Endothelial cell of umbilical vein (primary cell): ENCODE data around the gene BCAN. TPM values are rescaled to one million over a fixed set of nuclear protein-coding genes. Genes with fewer than 3 reads are reported as not detected.

ENCODE experiments used
- BruUV-seq: library from RNA; stranded (reverse); fragments of 400-500 nt; replicated peaks from 2 replicates; lab custom pipeline; 2021; lab: Mats Ljungman, UMichigan
- CTCF ChIA-PET: fragments of 300-600, 350-600 bp; sonication (Branson Sonifier 250); formaldehyde crosslinking; loops from one replicate; lab custom pipeline; 2021; ENCODE audit warnings: antibody characterized with exemption, inconsistent platforms; lab: Charles Lee
- POLR2A ChIA-PET: fragments of 300-600, 350-600 bp; sonication (Branson Sonifier 250); formaldehyde crosslinking; loops from one replicate; lab custom pipeline; 2021; ENCODE audit warnings: antibody characterized with exemption, inconsistent platforms; lab: Charles Lee
- DNase-seq: peaks from one replicate; pipeline ENCODE4 v3.0.0-alpha.2; 2011; ENCODE audit warnings: low read depth, low spot score
- FAIRE-seq: peaks from 2 replicates; lab custom pipeline; 2011; peaks lifted over from hg19 to GRCh38; lab: Jason Lieb, UNC
- H2AFZ ChIP-seq: 2 replicates; pipeline ENCODE4 v1.6.0; 2012; ENCODE audit warnings: low read depth, low read length, control low read depth, inconsistent platforms
- H3K27ac ChIP-seq: 2 replicates; pipeline ENCODE4 v1.5.1; 2011; ENCODE audit warnings: low read depth, mild to moderate bottlenecking, control low read depth, low read length, moderate library complexity; ENCODE audit not compliant: insufficient read depth
- H3K27me3 ChIP-seq, 2 experiments: 2 replicates each; pipeline versions ENCODE4 v1.6.0 to v1.6.1; 2011; ENCODE audit warnings: low read length in 2 of 2, mixed read lengths in 1 of 2; ENCODE audit not compliant: control insufficient read depth in 2 of 2, insufficient read depth in 2 of 2
- H3K36me3 ChIP-seq, 2 experiments: 2 replicates in 1 of 2; 3 replicates in 1 of 2; pipeline ENCODE4 v1.5.1; 2011; ENCODE audit warnings: low read length in 2 of 2, mild to moderate bottlenecking in 1 of 2, moderate library complexity in 1 of 2; ENCODE audit not compliant: control insufficient read depth in 2 of 2, insufficient read depth in 2 of 2; ENCODE audit errors: extremely low read depth in 1 of 2
- H3K4me1 ChIP-seq: 3 replicates; pipeline ENCODE4 v1.5.1; 2011; ENCODE audit warnings: mild to moderate bottlenecking, low read length; ENCODE audit not compliant: control insufficient read depth, insufficient read depth; ENCODE audit errors: extremely low read depth
- H3K4me2 ChIP-seq: 2 replicates; pipeline ENCODE4 v1.6.1; 2011; ENCODE audit warnings: low read length, control low read depth, mixed read lengths; ENCODE audit not compliant: insufficient read depth
- H3K4me3 ChIP-seq, 3 experiments: fragments of 200-600 bp in 1 of 3; sonication (generic), shearing (Covaris generic) in 1 of 3; replicated peaks in 1 of 3; 2 replicates each; pipeline ENCODE4 v1.5.1; 2011 to 2016; ENCODE audit warnings: control low read depth in 3 of 3, low read length in 3 of 3, mild to moderate bottlenecking in 2 of 3, inconsistent platforms in 1 of 3, low read depth in 1 of 3, moderate library complexity in 1 of 3; ENCODE audit not compliant: insufficient read depth in 1 of 3
- H3K79me2 ChIP-seq: 2 replicates; pipeline ENCODE4 v1.6.0; 2012; ENCODE audit warnings: low read length, inconsistent platforms; ENCODE audit not compliant: control insufficient read depth, insufficient read depth
- H3K9ac ChIP-seq: replicated peaks from 2 replicates; pipeline ENCODE3; 2011; ENCODE audit warnings: low read length, control low read depth; ENCODE audit not compliant: insufficient read depth; ENCODE audit errors: extremely low read depth
- H3K9me1 ChIP-seq: replicated peaks from 3 replicates; pipeline ENCODE4 v1.6.0; 2011; ENCODE audit warnings: mild to moderate bottlenecking, low read length; ENCODE audit not compliant: control insufficient read depth, insufficient read depth; ENCODE audit errors: extremely low read depth
- H3K9me3 ChIP-seq: replicated peaks from 2 replicates; pipeline ENCODE4 v1.5.1; 2012; ENCODE audit warnings: low read length, inconsistent platforms; ENCODE audit not compliant: control insufficient read depth, insufficient read depth
- H4K20me1 ChIP-seq: replicated peaks from 2 replicates; pipeline ENCODE3; 2011; ENCODE audit warnings: mild to moderate bottlenecking, low read length; ENCODE audit not compliant: control insufficient read depth, insufficient read depth; ENCODE audit errors: extremely low read depth
- CTCF ChIP-seq, 2 donors: IDR thresholded peaks; 1 replicate in 1 of 2; 2 replicates in 1 of 2; pipeline ENCODE4 v1.5.1; 2011; ENCODE audit warnings: low read length in 2 of 2, mild to moderate bottlenecking in 2 of 2, moderate library complexity in 2 of 2, control low read depth in 1 of 2, inconsistent platforms in 1 of 2, low read depth in 1 of 2; ENCODE audit not compliant: insufficient read depth in 1 of 2; ENCODE audit errors: extremely low read depth in 1 of 2
- GATA2 ChIP-seq: IDR thresholded peaks from 2 replicates; pipeline ENCODE4 v1.7.0; 2011; ENCODE audit warnings: low read depth, mild to moderate bottlenecking, moderate library complexity, mixed read lengths, low read length; ENCODE audit not compliant: insufficient read length, insufficient read depth
- JUN ChIP-seq: IDR thresholded peaks from 2 replicates; pipeline ENCODE4 v1.6.1; 2011; ENCODE audit warnings: borderline replicate concordance, low read depth; ENCODE audit not compliant: insufficient read length, insufficient read depth
- POLR2AphosphoS5 ChIP-seq: IDR thresholded peaks from 2 replicates; pipeline ENCODE4 v1.6.1; 2012; ENCODE audit warnings: low read depth, mild to moderate bottlenecking, control low read depth, low read length, moderate library complexity; ENCODE audit not compliant: insufficient read depth
- dilution Hi-C: fragments of 300-500 bp; cut with MboI; formaldehyde crosslinking; loops from one replicate; pipeline ENCODE4 v1.15.0; 2019; ENCODE audit warnings: low sequenced_read_pairs; ENCODE audit not compliant: extremely low pct_ligation_motif_present
- intact Hi-C: fragments of 100-400 bp; cut with micrococcal nuclease; formaldehyde crosslinking; loops from one replicate; pipeline ENCODE4 v1.10.0; 2022
- polyA plus RNA-seq, 4 experiments: library from polyadenylated mRNA; depleted of rRNA in 3 of 4; stranded (reverse) in 3 of 4; unstranded in 1 of 4; fragments of >200 nt; gene quantifications; 2 replicates each; pipeline versions ENCODE4 v1.2.1 to v1.2.3, GENCODE V29; 2011 to 2012; ENCODE audit warnings: missing spikeins in 1 of 4
- total RNA-seq: library from RNA; stranded (reverse); gene quantifications from 2 replicates; pipeline ENCODE4 v1.2.3, GENCODE V29; 2021

BCAN gene
- total and polyA plus RNA-seq, 2 donors (not counting 3 experiments of a cell fraction or from before 2014, with no cell fraction given), result 0.15 TPM; not detected in 1

DNA sequence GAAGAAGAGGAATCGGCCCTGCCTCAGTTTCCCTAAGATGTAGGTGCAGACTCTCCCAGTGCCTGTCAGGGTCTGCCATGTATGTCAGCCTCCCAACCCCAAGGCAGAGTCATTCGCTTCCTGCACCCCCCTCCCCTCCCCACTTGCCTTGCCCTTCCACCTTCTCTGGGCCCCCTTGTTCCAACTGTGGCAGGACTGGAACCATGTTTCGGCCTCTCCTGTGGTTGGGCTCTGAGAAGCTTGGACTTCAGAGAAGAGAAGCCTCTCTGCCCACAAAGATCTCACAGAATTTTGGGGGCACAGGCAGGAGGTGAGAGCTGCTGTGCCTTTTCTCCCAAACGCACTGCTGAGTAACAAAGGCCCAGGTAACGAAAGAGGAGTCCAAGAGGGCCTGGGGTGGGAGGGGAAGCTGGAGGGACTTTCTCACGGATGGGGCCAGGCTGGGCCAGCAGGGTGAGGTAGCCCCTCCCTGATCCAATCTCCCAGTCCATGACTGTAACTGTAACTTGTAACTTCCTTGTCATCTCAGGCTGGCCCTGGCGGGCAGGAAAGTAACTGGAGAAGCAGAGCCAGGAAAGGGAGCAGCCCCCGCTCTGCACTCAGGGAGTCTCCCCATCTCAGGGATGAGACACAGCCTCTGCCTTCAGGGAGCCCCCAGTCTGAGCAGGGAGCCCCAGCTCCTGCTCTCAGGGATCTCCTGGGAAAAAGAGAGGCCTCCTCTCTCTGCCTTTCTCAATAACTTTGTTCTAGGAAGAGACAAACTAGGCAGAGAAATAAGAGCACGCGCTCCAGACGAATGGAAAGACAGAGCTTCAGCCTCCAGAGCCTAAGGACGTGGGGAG, 52.2 kb downstream of the BCAN start:
- no peak overlapping the region for H3K9ac ChIP-seq
- H3K9me1 ChIP-seq, result no peaks in the 10 kb centered on the region
- no peaks in the 10 kb centered on the region for H3K4me1 ChIP-seq
- H3K9me3 ChIP-seq, result no peaks in the 10 kb centered on the region
- ChIA-PET CTCF (interaction anchor here (1.3 to 16.7 kb wide), 4 partner anchors 10 to 32 kb away, joined by 3 to 453 read pairs (median 9); partner anchors contain the start of gene CRABP2), POLR2A (no interaction called here)
- H3K4me3 ChIP-seq, result no peak overlapping the region
- FAIRE-seq, result no peak
- H3K27me3 ChIP-seq, result peaks cover 12 to 20% of the 10 kb centered on the region in 2 experiments
- no TSS peak for BruUV-seq
- DNase-seq, result no peak
- dilution Hi-C loops, result no loop called here
- no peak overlapping the region for H2AFZ ChIP-seq
- H3K4me2 ChIP-seq, result no peak overlapping the region
- no peaks in the 10 kb centered on the region for H4K20me1 ChIP-seq
- no peaks in the 10 kb centered on the region for H3K36me3 ChIP-seq
- TF ChIP-seq CTCF (IDR thresholded peaks at IDR 0.05; ENCODE audit: extremely low read depth in 1 of 2, insufficient read depth in 1 of 2, low read depth in 1 of 2, low read length in 2 of 2) (no peak), POLR2AphosphoS5 (no peak), GATA2 (no peak)
- no peak overlapping the region for H3K27ac ChIP-seq
- intact Hi-C loops, result no loop called here
- no peaks in the 10 kb centered on the region for H3K79me2 ChIP-seq

DNA sequence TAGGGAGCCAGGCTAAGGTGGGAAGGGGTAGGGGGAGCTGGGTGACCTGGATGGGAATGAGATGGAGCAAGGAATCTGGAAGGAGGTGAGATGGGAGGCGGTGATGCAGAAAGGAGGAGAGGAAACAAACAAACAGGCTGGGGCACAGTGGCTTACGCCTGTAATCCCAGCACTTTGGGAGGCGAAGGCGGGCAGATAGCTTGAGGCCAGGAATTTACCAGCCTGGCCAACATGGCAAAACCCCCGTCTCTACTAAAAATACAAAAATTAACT, 52.7 kb downstream of the BCAN start:
- ChIA-PET CTCF (interaction anchor here (1.3 to 16.7 kb wide), 4 partner anchors 10 to 32 kb away, joined by 3 to 453 read pairs (median 9); partner anchors contain the start of gene CRABP2), POLR2A (no interaction called here)
- Histone ChIP-seq H3K9me3 (no peaks in the 10 kb centered on the region), H3K27me3 (peaks cover 12 to 20% of the 10 kb centered on the region in 2 experiments), H4K20me1 (no peaks in the 10 kb centered on the region), H3K4me3 (no peak overlapping the region), H2AFZ (no peak overlapping the region), H3K9me1 (no peaks in the 10 kb centered on the region), H3K27ac (no peak overlapping the region), H3K4me2 (no peak overlapping the region), H3K9ac (no peak overlapping the region), H3K36me3 (no peaks in the 10 kb centered on the region), H3K4me1 (no peaks in the 10 kb centered on the region), H3K79me2 (no peaks in the 10 kb centered on the region)
- FAIRE-seq (peak; percentile 18), DNase-seq (no peak)
- dilution Hi-C loops, result no loop called here
- TF ChIP-seq JUN, result no peak
- intact Hi-C loops, result no loop called here
- BruUV-seq, result no TSS peak
